HG03457 (cell line): Measurements from ENCODE around the gene STAG1.
"Not testable (repeated sequence)": the region's sequence is repeated elsewhere in the genome, so short reads cannot be mapped to it uniquely, and the experiment has no call there.

Experiments
- ATAC-seq: cut with Tn5 transposase; IDR thresholded peaks from one replicate; pipeline ENCODE4 v1.9.1; 2021; ENCODE audit warnings: moderate number of reproducible peaks; ENCODE audit not compliant: unreplicated experiment

The STAG1 gene

DNA sequence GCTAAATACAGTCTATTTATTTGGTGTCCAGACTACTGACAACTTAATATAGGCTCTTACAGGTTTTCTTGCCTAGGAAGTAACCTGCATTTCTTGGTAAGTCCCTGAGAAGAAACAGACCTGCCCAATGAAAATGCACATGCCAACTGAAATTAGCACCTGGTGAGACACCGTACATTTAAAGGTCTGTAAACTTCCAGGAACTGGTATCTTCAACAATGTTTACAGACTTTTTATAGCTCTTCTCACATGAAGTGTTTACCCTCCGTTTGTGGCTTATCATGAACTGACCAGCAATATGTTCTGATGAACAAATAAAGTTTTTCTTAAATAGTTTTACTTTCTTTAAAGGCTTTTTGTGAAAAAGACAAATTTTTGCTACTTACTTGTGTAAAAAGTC lies 408.7 kb downstream of the STAG1 start:
- ATAC-seq, result no peak

DNA sequence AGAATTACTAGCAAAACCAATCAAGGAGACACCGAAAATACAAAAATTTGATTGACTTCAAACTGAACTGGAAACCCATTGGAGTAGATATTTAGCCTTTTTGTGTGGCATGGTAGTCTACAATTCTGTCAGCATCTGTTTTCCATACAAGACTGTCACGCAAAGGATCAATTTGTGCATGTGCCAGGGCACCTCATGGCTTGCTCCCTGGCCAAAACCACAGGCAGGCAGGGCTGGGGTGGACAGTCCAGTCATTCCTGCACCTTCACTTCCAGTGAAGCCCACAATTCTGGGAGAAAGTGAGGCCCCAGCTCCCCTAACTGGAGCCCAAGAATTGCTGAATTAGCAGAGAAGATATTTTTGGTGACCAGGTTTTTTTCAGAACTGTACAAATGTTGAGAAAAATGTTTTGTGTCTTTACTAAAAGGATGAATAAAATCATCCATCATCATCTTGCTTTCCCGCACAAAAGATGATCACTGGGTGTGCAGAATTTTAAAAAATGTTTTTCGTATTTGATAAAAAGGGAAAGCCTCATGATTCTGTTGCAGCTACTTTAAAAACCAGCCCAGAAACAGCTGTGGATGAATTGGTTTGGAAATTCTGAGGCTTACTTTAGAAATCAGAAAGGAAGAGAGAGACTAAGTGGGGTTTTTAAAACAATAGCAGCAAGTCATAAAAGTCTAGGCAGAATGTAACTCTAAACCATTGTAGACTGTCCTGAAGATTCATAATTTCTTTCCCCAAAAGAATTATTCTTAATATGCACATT lies 415.7 kb downstream of the STAG1 start:
- no peak for ATAC-seq

DNA sequence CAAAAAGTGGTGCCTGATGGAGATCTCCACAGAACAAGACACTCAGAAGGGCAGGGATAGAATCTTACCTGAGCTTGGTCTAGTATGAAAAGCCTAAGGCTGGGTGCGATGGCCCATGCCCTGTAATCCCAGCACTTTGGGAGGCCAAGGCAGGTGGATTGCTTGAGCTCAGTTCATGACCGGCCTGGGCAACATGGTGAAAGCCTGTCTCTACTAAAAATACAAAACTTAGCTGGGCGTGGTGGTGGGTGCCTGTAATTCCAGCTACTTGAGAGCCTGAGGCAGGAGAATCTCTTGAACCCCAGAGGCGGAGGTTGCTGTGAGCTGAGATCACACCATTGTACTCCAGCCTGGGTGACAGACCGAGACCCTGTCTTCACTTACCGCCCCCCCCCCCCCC lies 417.5 kb downstream of the STAG1 start:
- not testable (repeated sequence) for ATAC-seq

DNA sequence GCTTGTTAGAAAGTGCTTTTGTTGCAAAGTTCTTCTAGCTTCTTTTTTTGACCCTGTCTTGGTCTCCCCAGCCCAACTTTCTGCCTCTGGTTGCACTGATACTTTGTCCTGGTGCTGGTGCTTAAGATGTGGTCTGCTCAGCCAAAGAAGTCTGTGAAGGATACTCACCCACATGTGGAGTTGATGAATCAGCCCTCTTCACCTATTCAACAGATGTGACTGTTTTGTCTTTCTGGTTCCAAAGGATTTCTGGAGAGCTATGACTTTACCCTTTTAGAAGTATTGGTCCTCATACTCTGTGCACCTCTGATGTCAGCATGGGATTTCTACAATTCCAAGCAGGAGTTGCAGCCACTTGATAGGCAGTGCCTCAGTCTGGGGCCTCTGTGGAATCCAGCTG lies 418.0 kb downstream of the STAG1 start:
- ATAC-seq, result no peak

DNA sequence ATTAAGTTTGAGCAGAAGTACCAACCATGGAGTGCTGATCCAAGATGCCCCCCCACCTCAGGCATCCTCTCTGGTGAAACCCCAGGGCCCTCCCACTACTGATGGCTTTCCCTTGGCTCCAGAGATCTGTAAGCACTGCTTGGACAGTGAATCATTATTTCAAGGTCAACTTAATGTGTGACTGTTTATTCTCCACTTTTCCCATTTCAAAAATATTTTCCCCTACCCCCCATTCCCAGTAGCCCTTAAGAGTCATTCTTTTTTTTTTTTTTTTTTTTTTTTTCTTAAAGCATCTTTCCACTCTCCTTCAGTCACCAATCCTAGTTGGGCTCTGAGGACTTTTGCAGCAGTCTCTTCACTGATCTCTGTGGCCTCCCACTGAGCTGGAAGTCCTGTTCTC lies 419.4 kb downstream of the STAG1 start:
- ATAC-seq, result no peak

DNA sequence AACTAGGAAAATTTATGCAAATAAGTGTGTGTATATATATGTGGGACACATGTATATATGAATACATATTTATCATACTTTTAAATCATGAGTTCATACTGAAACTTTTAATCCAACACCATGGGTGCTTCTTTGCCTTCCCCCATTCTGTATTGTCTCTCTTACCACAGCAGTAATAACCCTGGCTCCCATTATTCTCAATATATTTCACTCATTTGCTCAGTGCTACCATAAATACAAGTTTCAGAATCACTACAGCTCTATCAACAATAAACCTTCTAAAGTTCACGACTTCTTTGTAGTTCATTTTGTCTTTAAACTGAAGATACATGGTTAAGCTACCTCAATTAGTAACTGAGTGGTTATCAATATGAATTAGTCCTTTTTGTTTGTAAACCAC lies 419.9 kb downstream of the STAG1 start:
- ATAC-seq, result no peak

- ATAC-seq, result no peak
These were observed 421.3 kb downstream of the STAG1 start for GRCh38 chr3:136330900-136331299.

- no peak for ATAC-seq
These were observed 422.6 kb downstream of the STAG1 start for GRCh38 chr3:136329593-136329992.

GRCh38 chr3:136327671-136328070 lies 424.5 kb downstream of the STAG1 start:
- ATAC-seq, result no peak

DNA sequence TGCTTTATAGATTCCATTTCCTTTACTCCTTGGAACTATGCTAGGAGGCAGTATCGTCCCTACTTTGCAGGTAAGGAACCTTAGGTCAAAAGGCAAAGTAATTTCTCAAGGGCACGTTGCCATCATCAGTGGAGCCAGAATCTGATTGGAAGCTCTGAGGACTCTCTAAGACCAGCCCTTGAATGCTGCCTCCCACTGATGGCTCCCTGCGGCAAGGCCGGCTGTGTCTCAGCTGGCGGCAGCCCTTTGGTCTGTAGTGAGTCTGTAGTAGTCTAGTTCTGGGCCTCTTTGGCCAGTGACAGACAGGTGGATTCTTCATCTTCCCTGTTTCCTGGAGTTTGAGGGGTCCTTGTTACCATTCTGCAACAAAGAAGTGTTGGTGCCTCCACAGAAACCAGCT lies 425.9 kb downstream of the STAG1 start:
- ATAC-seq, result no peak

DNA sequence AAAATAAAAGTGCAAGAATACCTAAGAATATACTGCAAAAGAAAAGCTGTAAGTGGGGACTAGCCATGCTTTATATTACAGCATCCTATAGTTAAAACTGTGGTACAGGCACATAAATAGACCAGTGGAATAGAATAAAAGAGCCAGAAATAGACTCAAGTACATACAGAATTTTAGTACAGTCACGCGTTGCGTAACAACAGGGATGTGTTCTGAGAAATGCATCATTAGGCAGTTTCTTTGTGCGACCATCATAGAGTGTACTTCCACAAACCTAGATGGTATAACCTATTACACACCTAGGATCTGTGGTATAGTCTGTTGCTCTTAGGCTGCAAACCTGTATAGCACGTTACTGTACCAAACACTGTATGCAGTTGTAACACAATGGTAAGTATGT lies 440.2 kb downstream of the STAG1 start:
- ATAC-seq, result no peak

DNA sequence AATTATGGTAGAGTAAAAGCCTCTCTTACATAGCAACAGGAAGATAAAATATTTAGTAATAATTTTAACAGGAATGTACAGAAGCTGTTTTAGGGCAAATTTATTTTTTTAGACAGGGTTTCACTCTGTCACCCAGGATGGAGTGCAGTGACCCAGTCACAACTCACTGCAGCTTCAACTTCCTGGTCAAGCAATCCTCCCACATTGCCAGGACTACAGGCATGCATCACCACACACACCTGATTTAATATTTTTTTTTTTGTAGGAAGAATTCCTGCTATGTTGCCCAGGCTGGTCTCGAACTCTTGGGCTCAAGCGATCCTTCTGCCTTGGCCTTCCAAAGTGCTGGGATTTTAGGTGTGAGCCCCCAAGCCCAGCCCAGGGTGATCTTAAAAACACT lies 440.9 kb downstream of the STAG1 start:
- no peak for ATAC-seq

- no peak for ATAC-seq
These were observed 446.3 kb downstream of the STAG1 start for GRCh38 chr3:136305879-136306278.

DNA sequence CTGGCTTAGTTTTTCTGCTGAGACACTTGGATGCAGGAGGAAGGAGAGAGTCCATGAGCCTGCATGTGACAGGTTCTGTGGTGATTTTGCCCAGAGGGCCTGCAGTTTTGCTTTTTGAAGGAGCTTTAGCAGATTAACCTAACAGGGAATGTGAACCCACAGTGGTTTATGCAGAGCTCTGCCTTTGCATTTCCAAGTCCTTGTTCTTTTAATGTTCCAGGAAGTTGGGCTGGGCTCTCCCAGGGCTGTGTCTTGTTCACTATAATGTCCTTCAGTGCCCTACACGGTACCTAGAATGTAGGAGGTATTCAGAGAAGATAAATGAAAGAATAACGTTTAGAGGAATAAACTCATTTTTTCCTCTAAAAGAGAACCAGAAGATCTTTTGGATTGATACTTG lies 451.7 kb downstream of the STAG1 start:
- ATAC-seq, result no peak

- ATAC-seq, result no peak
These were observed 454.4 kb downstream of the STAG1 start for GRCh38 chr3:136297826-136298225.

- no peak for ATAC-seq
These were observed 455.2 kb downstream of the STAG1 start for GRCh38 chr3:136296960-136297359.

DNA sequence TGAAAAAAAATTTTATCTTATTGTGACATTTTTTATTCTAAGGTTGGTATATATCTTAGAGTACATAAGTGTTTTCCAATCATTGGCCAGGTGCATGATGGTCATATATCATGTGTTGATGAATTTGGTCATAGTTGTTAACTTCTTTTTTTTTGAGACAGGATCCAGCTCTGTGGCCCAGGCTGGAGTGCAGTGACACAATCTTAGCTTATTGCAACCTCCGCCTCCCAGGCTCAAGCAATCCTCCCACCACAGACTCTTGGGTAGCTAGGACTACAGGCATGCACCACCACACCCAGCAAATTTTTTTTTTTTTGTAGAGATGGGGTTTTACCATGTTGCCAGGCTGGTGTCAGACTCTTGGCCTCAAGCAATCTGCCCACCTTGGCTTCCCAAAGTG lies 458.0 kb downstream of the STAG1 start:
- no peak for ATAC-seq

- no peak for ATAC-seq
These were observed 458.9 kb downstream of the STAG1 start for GRCh38 chr3:136293279-136293678.

DNA sequence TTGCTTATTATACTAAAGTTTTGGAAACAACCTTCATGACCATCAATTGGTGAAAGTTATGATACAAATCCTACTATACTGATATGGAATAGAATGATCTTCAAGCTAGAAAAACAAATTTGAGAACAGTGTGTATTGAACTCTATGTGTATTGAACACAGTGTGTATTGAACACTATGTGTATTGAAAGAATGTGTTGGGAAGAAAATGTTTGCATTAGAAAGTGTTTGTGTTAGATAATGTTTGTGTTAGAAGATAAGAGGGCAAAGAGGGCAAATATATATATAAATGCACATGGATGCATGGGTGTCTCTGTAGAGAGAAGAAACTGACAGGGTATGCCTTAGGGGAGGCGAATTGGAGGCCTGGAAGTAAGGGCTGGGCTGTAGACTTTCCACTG lies 459.7 kb downstream of the STAG1 start:
- ATAC-seq, result no peak

DNA sequence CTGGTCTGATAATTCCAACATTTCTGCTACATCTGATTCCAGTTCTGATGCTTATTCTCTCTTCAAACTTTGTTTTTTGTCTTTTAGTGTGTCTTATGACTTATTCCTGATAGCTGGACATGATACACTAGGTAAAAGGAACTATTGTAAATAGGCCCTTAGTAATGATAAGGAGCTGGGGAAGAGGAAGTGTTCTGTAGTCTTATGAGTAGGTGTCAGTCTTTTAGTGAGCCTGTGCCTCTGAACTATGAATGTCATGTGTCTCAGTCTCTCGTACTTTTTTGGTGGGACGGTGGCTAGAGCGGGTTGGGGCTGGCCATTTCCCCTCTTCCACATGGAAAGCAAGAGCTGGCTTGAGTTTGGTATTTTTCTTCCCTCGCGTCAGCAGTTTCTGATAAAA lies 460.9 kb downstream of the STAG1 start:
- no peak for ATAC-seq
